GM12864 (cell line): ENCODE measurements around the gene TIMM44.
"Not testable (repeated sequence)": the region's sequence is repeated elsewhere in the genome, so short reads cannot be mapped to it uniquely, and the experiment has no call there.

Experiments used
- DNase-seq: peaks from one replicate; pipeline ENCODE4 v3.0.0-alpha.2; 2011; ENCODE audit warnings: low read depth
- H3K4me3 ChIP-seq: 2 replicates; pipeline ENCODE4 v1.5.1; 2011; ENCODE audit warnings: mild to moderate bottlenecking, low read depth, low read length, control low read depth
- TF ChIP-seq, protein P1 (sequence below): IDR thresholded peaks from 2 replicates; pipeline ENCODE4 v1.5.1; 2011; ENCODE audit warnings: low read depth, mild to moderate bottlenecking, moderate library complexity, low read length, control low read depth, inconsistent platforms; ENCODE audit errors: missing control alignments

Gene TIMM44

DNA sequence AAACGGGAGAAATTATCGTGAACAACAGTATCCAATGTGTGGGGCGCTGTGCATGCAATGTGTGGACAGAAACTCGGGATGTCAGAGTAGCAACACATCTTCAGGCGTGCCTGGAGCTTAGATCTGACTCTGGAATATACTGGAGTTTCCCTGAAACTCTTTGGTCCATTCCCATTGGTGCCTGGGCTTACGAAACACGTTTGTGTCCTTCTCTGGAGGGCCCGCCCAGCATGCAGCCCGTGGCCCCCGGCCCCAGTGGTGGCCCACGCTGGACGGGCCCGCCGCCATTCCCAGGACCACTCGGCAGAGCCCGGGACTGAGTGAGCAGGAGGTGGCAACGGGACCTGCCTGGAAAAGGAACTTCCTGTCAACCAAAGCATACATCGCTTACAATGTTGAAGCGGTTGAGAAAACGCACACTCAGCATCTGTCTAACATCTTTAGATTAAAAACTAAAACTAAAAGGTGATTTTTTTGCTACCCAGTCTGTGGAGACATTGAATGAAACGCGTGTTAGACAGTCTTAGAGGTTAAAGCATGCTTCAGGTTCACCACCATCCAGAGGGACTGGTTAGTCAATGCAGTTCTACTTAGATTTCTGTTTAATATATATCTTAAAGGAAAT lies 19.3 kb upstream of the TIMM44 start:
- TF ChIP-seq, protein P1, sequence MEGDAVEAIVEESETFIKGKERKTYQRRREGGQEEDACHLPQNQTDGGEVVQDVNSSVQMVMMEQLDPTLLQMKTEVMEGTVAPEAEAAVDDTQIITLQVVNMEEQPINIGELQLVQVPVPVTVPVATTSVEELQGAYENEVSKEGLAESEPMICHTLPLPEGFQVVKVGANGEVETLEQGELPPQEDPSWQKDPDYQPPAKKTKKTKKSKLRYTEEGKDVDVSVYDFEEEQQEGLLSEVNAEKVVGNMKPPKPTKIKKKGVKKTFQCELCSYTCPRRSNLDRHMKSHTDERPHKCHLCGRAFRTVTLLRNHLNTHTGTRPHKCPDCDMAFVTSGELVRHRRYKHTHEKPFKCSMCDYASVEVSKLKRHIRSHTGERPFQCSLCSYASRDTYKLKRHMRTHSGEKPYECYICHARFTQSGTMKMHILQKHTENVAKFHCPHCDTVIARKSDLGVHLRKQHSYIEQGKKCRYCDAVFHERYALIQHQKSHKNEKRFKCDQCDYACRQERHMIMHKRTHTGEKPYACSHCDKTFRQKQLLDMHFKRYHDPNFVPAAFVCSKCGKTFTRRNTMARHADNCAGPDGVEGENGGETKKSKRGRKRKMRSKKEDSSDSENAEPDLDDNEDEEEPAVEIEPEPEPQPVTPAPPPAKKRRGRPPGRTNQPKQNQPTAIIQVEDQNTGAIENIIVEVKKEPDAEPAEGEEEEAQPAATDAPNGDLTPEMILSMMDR: no peak
- no peak overlapping the region for H3K4me3 ChIP-seq
- no peak for DNase-seq

DNA sequence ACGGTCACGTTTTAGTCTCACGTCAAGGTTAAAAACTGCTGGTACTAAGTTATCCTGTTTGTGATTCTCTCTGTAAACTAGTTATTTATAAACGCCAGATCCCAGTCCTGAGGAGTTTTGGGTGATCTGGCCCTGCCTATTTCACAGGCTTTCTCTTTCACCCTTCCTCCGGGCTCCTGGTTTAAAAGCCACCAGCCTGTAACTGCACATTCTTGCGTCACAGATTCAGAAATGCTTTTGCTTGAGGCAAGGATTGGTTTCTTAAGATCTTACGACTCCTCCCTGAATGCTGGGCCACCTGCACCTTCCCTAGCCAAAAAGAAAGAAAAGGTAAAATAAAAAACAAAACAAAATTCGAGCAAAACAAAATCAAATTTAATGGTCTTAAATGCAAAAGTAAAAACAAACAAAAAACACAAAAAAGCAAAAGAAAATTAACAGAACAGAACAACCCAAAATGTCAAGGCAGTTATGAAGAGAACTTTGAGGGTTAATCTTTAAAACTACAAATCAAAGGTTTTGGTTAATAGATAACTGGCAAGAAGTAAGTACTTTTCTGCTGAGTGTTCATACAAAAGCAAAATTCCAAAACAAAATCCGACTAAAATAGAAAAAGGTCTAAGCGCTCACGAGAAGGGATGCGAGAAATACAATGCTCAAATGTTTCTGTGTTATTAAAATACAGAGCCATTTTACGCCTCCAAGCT lies 18.6 kb upstream of the TIMM44 start:
- TF ChIP-seq, protein P1: no peak
- no peak for DNase-seq
- no peak overlapping the region for H3K4me3 ChIP-seq

DNA sequence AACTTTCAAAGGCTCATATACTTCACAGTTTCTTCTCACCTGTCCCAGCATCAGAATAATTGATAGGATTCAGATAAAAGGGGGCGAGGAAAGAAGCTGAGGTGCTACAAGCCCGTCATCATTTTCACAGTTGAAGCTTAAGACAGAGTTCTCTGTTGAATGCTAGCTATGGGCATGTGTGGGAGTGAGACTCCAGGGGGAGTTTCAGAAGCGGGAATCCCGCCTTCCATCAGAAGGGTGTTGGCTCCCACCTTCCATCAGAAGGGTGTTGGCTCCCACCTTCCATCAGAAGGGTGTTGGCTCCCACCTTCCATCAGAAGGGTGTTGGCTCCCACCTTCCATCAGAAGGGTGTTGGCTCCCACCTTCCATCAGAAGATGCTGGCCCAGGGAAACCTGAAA lies 17.6 kb upstream of the TIMM44 start:
- H3K4me3 ChIP-seq, DNase-seq: not testable (repeated sequence)

DNA sequence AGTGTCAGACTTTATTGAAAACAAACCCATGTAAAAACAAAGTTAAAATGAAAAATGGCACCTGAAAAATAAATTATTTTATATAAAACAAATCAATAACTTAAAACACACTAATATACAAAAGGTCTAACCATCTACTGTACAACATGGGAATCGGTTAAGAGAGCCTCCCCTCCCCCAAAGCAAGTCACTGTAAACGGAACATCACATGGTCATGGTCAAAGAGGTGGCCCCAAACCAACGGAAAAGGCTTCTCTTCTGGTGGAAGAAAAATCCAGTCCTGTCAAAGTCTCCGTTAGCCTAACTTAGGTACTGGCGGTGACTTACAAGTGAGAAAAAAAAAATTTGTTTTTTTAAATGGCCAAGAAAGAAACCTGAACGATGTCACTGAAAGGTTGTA lies 15.7 kb upstream of the TIMM44 start:
- H3K4me3 ChIP-seq: no peak overlapping the region
- TF ChIP-seq, protein P1: no peak
- no peak for DNase-seq

DNA sequence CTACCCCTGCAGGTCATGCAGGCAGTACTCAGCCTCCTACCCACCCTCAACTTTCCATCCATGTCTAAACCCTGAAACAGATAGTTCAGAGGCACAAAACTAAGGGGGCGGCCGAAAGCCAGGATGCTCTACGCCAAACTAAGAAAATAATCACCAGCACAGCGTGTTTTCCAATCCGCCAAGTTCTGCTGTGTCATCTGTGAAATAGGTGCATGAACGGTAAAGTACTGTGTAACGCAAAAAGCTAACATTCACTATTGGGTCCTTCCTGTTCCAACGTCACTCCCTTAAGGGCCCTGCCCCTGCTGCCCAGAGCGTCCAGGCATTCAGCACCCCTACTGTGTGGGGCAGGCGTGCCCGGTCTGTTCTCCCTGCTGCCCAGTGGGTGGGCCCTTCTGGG lies 12.2 kb upstream of the TIMM44 start:
- no peak overlapping the region for H3K4me3 ChIP-seq
- DNase-seq: no peak
- TF ChIP-seq, protein P1: no peak

DNA sequence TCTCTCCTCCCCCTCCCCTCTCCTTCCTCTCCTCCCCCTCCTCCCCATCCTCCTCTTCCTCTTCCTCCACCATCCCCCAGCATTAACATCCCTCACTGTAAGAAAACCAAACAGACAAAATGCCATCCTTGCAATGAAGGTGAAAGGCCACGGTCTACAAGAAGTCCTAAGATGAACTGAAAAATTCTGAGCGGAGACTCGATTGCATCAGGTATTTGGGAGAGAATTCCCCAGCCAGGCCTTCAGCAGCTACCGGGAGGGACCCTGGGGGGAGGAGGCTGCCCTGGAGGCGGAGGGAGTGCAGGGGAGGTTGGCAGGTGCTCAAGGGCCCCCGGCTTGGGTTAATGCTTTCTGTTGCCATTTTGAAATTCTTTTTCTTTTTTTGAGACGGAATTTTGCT lies 10.1 kb upstream of the TIMM44 start:
- DNase-seq: no peak
- TF ChIP-seq, protein P1: no peak

DNA sequence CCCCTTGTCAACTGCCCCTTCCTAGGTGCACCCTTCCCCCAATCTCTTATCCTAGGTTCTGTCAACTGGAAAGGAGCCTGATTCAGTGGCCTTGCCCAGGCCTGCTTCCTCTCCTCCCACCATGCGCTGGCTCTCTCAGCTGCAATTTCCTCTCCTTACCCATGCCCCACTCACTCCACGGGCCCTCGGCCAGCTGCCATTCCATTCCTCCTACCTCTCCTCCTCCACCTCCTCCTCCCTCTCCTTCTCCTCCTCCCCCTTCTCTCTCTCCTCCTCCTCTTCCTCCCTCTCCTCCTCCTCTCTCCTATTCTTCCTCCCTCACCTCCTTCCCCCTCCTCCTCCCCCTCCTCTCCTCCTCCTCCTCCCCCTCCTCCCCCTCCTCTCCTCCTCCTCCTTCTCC lies 9.6 kb upstream of the TIMM44 start:
- DNase-seq: no peak
- TF ChIP-seq, protein P1: no peak
- H3K4me3 ChIP-seq: no peak overlapping the region

More for the DNA sequence above, 10.1 kb upstream of the TIMM44 start:
- H3K4me3 ChIP-seq: no peak overlapping the region
